ENCODE results near the gene ARHGEF25.

DNA sequence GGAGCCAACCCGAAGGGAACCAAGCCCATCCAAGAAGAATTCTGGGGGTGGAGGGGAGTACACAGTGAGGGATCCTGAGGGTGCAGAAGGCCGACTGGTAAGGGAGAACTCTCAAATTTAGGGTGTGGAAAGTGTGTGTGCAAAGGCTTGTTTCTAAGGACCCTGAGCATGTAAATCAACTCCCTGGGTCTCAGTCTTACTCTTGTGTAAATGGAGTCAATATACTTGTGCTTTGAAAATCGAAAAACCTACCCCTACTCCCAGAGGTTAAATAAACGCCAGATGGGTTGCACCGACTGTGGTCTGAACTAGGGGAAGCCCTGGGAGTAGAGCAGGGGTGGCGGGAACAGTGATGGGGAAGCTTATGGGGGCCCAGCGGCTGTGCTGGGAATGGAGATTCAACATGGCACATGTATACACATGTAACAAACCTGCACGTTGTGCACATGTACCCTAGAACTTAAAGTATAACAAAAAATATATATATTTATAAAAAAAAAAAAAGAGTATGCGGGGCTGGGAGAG is 15.7 kb downstream of the ARHGEF25 start:
- TF ChIP-seq SIN3A (IDR thresholded peaks at IDR 0.05; ENCODE audit: borderline replicate concordance, insufficient read depth, low read length) = no peak
- TF ChIP-seq POLR2AphosphoS5 (IDR thresholded peaks at IDR 0.05; ENCODE audit: low read depth, low read length) = no peak
- TF ChIP-seq TAF1 (IDR thresholded peaks at IDR 0.05; ENCODE audit: borderline replicate concordance, insufficient read depth, low read length) = no peak
- TF ChIP-seq, protein P1, sequence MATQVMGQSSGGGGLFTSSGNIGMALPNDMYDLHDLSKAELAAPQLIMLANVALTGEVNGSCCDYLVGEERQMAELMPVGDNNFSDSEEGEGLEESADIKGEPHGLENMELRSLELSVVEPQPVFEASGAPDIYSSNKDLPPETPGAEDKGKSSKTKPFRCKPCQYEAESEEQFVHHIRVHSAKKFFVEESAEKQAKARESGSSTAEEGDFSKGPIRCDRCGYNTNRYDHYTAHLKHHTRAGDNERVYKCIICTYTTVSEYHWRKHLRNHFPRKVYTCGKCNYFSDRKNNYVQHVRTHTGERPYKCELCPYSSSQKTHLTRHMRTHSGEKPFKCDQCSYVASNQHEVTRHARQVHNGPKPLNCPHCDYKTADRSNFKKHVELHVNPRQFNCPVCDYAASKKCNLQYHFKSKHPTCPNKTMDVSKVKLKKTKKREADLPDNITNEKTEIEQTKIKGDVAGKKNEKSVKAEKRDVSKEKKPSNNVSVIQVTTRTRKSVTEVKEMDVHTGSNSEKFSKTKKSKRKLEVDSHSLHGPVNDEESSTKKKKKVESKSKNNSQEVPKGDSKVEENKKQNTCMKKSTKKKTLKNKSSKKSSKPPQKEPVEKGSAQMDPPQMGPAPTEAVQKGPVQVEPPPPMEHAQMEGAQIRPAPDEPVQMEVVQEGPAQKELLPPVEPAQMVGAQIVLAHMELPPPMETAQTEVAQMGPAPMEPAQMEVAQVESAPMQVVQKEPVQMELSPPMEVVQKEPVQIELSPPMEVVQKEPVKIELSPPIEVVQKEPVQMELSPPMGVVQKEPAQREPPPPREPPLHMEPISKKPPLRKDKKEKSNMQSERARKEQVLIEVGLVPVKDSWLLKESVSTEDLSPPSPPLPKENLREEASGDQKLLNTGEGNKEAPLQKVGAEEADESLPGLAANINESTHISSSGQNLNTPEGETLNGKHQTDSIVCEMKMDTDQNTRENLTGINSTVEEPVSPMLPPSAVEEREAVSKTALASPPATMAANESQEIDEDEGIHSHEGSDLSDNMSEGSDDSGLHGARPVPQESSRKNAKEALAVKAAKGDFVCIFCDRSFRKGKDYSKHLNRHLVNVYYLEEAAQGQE (IDR thresholded peaks at IDR 0.05; ENCODE audit: insufficient read depth in 1 of 2, low read depth in 2 of 2, low read length in 2 of 2) = no peak

Measured in PFSK-1 (cell line).